ENCODE measurements around the gene EPHA5.

GRCh38 chr4:65391814-65392213 is 278.5 kb downstream of the EPHA5 start:
- no peak for TF ChIP-seq CTCF (IDR thresholded peaks at IDR 0.05)
- no peak for TF ChIP-seq EP300 (IDR thresholded peaks at IDR 0.05)
- TF ChIP-seq POLR2A (IDR thresholded peaks at IDR 0.05; ENCODE audit: low read depth), result no peak
